HEK293 (cell line): ENCODE results near the gene PMAIP1.

Source experiments
- FEZF1 ChIP-seq: fragments of 450-650 bp; formaldehyde crosslinking; IDR thresholded peaks from 2 replicates; pipeline ENCODE4 v1.5.1; 2016; ENCODE audit warnings: missing biosample characterization, missing genetic modification characterization
- HOXC10 ChIP-seq: sonication (generic); formaldehyde crosslinking; IDR thresholded peaks from 2 replicates; pipeline ENCODE4 v1.8.1; 2023; ENCODE audit warnings: mild to moderate bottlenecking, missing genetic modification reagents
- IKZF3 ChIP-seq: fragments of 450-650 bp; IDR thresholded peaks from 2 replicates; pipeline ENCODE4 v1.5.0; 2018; ENCODE audit warnings: missing biosample characterization, mild to moderate bottlenecking, missing genetic modification characterization, moderate library complexity
- KLF1 ChIP-seq: fragments of 450-650 bp; formaldehyde crosslinking; IDR thresholded peaks from 2 replicates; pipeline ENCODE4 v1.5.1; 2016; ENCODE audit warnings: missing biosample characterization, missing genetic modification characterization
- KLF7 ChIP-seq: fragments of 450-650 bp; formaldehyde crosslinking; IDR thresholded peaks from 2 replicates; pipeline ENCODE4 v1.5.1; 2016; ENCODE audit warnings: missing biosample characterization, missing genetic modification characterization, borderline replicate concordance
- KLF8 ChIP-seq: fragments of 450-650 bp; formaldehyde crosslinking; IDR thresholded peaks from 2 replicates; pipeline ENCODE4 v1.5.1; 2016; ENCODE audit warnings: missing biosample characterization, missing genetic modification characterization
- PRDM1 ChIP-seq: fragments of 450-650 bp; formaldehyde crosslinking; IDR thresholded peaks from 2 replicates; pipeline ENCODE4; 2016; ENCODE audit warnings: missing biosample characterization, missing genetic modification characterization
- SP7 ChIP-seq: fragments of 450-650 bp; formaldehyde crosslinking; IDR thresholded peaks from 2 replicates; pipeline ENCODE4 v1.5.1; 2016; ENCODE audit warnings: missing biosample characterization, missing genetic modification characterization
- TCF7L2 ChIP-seq: IDR thresholded peaks from 2 replicates; pipeline ENCODE4 v1.6.1; 2011; ENCODE audit warnings: low read depth, mild to moderate bottlenecking, inconsistent platforms, low read length, moderate library complexity, borderline replicate concordance
- YY1 ChIP-seq: fragments of 450-650 bp; formaldehyde crosslinking; IDR thresholded peaks from 2 replicates; pipeline ENCODE4 v1.5.1; 2018; ENCODE audit warnings: missing biosample characterization, missing genetic modification characterization
- ZFHX2 ChIP-seq: fragments of 450-650 bp; formaldehyde crosslinking; conservative IDR thresholded peaks from 2 replicates; pipeline ENCODE4 v1.5.1; 2016; ENCODE audit warnings: missing biosample characterization, missing genetic modification characterization
- ZFP41 ChIP-seq: fragments of 450-650 bp; formaldehyde crosslinking; IDR thresholded peaks from 2 replicates; pipeline ENCODE4 v1.5.1; 2016; ENCODE audit warnings: missing biosample characterization, missing genetic modification characterization, borderline replicate concordance
- ZFP69B ChIP-seq: fragments of 450-650 bp; formaldehyde crosslinking; IDR thresholded peaks from 2 replicates; pipeline ENCODE4 v1.5.1; 2016; ENCODE audit warnings: missing biosample characterization, missing genetic modification characterization
- ZNF155 ChIP-seq: fragments of 450-650 bp; formaldehyde crosslinking; IDR thresholded peaks from 2 replicates; pipeline ENCODE4 v1.5.1; 2016; ENCODE audit warnings: missing biosample characterization, missing genetic modification characterization
- ZNF202 ChIP-seq: fragments of 450-650 bp; formaldehyde crosslinking; IDR thresholded peaks from 2 replicates; pipeline ENCODE4 v1.5.1; 2016; ENCODE audit warnings: missing biosample characterization, missing genetic modification characterization, borderline replicate concordance
- ZNF248 ChIP-seq: fragments of 450-650 bp; formaldehyde crosslinking; IDR thresholded peaks from 2 replicates; pipeline ENCODE4 v1.5.1; 2017; ENCODE audit warnings: missing biosample characterization, missing genetic modification characterization
- ZNF354C ChIP-seq: fragments of 450-650 bp; formaldehyde crosslinking; IDR thresholded peaks from 2 replicates; pipeline ENCODE4 v1.5.1; 2016; ENCODE audit warnings: missing biosample characterization, missing genetic modification characterization, low read depth, borderline replicate concordance
- ZNF404 ChIP-seq: fragments of 450-650 bp; formaldehyde crosslinking; IDR thresholded peaks from 2 replicates; pipeline ENCODE4 v1.5.1; 2017; ENCODE audit warnings: missing biosample characterization, missing genetic modification characterization
- ZNF416 ChIP-seq: fragments of 450-650 bp; formaldehyde crosslinking; IDR thresholded peaks from 2 replicates; pipeline ENCODE4 v1.5.1; 2016; ENCODE audit warnings: missing biosample characterization, missing genetic modification characterization
- ZNF510 ChIP-seq: fragments of 450-650 bp; formaldehyde crosslinking; IDR thresholded peaks from 2 replicates; pipeline ENCODE4 v1.5.1; 2018; ENCODE audit warnings: mild to moderate bottlenecking, missing genetic modification characterization, missing biosample characterization; ENCODE audit not compliant: insufficient replicate concordance
- ZNF558 ChIP-seq: fragments of 450-650 bp; formaldehyde crosslinking; IDR thresholded peaks from 2 replicates; pipeline ENCODE4 v1.5.1; 2016; ENCODE audit warnings: missing biosample characterization, missing genetic modification characterization
- ZNF560 ChIP-seq: fragments of 450-650 bp; formaldehyde crosslinking; IDR thresholded peaks from 2 replicates; pipeline ENCODE4 v1.5.1; 2017; ENCODE audit warnings: missing biosample characterization, missing genetic modification characterization, borderline replicate concordance
- ZNF561 ChIP-seq: fragments of 450-650 bp; IDR thresholded peaks from 2 replicates; pipeline ENCODE4 v1.5.1; 2018; ENCODE audit warnings: missing biosample characterization, missing genetic modification characterization, borderline replicate concordance
- ZNF585B ChIP-seq: fragments of 450-650 bp; formaldehyde crosslinking; IDR thresholded peaks from 2 replicates; pipeline ENCODE4 v1.5.1; 2016; ENCODE audit warnings: missing biosample characterization, missing genetic modification characterization
- ZNF76 ChIP-seq: fragments of 450-650 bp; formaldehyde crosslinking; IDR thresholded peaks from 2 replicates; pipeline ENCODE4; 2016; ENCODE audit warnings: low read depth, missing biosample characterization, missing genetic modification characterization, borderline replicate concordance
- ZSCAN23 ChIP-seq: fragments of 450-650 bp; formaldehyde crosslinking; IDR thresholded peaks from 2 replicates; pipeline ENCODE4 v1.5.1; 2016; ENCODE audit warnings: missing biosample characterization, missing genetic modification characterization
- TF ChIP-seq, protein P1 (sequence below): fragments of 450-650 bp; formaldehyde crosslinking; IDR thresholded peaks from 2 replicates; pipeline ENCODE4; 2016; ENCODE audit warnings: missing biosample characterization, missing genetic modification characterization
- TF ChIP-seq, protein P2 (sequence below): fragments of 450-650 bp; formaldehyde crosslinking; IDR thresholded peaks from 2 replicates; pipeline ENCODE4 v1.5.1; 2016; ENCODE audit warnings: missing biosample characterization, missing genetic modification characterization
- TF ChIP-seq, protein P3 (sequence below): fragments of 450-650 bp; formaldehyde crosslinking; IDR thresholded peaks from 2 replicates; pipeline ENCODE4 v1.5.1; 2016; ENCODE audit warnings: missing biosample characterization, missing genetic modification characterization
- TF ChIP-seq, protein P4 (sequence below): sonication (generic); formaldehyde crosslinking; IDR thresholded peaks from 2 replicates; pipeline ENCODE4 v1.8.1; 2022; ENCODE audit warnings: mild to moderate bottlenecking, moderate library complexity, missing genetic modification reagents
- TF ChIP-seq, protein P5 (sequence below): fragments of 450-650 bp; formaldehyde crosslinking; IDR thresholded peaks from 2 replicates; pipeline ENCODE4 v1.5.1; 2017; ENCODE audit warnings: missing biosample characterization, missing genetic modification characterization
- TF ChIP-seq, protein P6 (sequence below): fragments of 450-650 bp; formaldehyde crosslinking; IDR thresholded peaks from 2 replicates; pipeline ENCODE4 v1.5.1; 2016; ENCODE audit warnings: missing biosample characterization, missing genetic modification characterization
- TF ChIP-seq, protein P7 (sequence below): fragments of 450-650 bp; formaldehyde crosslinking; IDR thresholded peaks from 2 replicates; pipeline ENCODE4 v1.5.1; 2017; ENCODE audit warnings: missing biosample characterization, missing genetic modification characterization

Gene PMAIP1

DNA sequence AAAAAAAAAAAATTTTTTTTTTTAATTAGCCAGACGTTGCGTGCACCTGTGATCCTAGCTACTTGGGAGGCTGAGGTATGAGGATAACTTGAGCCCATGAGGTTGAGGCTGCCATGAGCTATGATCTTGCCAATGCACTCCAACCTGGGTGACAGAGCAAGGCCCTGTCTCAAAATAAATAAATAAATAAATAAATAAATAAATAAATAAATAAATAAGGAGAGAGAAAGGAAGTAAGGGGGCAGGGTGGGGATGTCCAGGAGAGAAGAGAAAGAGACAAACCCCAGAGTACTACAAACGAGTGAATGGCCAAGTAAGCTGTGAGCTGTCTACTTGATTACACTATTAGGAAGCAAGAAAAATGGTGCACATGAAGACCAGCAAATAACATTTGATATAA, 7.7 kb upstream of the PMAIP1 start (continued):
- TF ChIP-seq HOXC10: no peak
- TF ChIP-seq SP7 (tag by site-specific recombination): no peak
- TF ChIP-seq, protein P1, sequence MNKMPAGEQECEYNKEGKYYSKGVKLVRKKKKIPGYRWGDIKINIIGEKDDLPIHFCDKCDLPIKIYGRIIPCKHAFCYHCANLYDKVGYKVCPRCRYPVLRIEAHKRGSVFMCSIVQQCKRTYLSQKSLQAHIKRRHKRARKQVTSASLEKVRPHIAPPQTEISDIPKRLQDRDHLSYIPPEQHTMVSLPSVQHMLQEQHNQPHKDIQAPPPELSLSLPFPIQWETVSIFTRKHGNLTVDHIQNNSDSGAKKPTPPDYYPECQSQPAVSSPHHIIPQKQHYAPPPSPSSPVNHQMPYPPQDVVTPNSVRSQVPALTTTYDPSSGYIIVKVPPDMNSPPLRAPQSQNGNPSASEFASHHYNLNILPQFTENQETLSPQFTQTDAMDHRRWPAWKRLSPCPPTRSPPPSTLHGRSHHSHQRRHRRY: no peak
- TF ChIP-seq FEZF1 (tag by site-specific recombination): no peak
- TF ChIP-seq ZNF354C (tag by site-specific recombination): peak; percentile 80; the same call in 1 of the 2 replicates
- TF ChIP-seq KLF1 (tag by site-specific recombination): no peak
- TF ChIP-seq ZNF76 (tag by site-specific recombination): no peak
- TF ChIP-seq, protein P2, sequence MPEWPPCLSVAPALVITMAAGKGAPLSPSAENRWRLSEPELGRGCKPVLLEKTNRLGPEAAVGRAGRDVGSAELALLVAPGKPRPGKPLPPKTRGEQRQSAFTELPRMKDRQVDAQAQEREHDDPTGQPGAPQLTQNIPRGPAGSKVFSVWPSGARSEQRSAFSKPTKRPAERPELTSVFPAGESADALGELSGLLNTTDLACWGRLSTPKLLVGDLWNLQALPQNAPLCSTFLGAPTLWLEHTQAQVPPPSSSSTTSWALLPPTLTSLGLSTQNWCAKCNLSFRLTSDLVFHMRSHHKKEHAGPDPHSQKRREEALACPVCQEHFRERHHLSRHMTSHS (tag by site-specific recombination): no peak
- TF ChIP-seq ZNF585B (tag by site-specific recombination): no peak
- TF ChIP-seq ZNF510 (tag by site-specific recombination): peak; percentile 21
- no peak for TF ChIP-seq PRDM1 (tag by site-specific recombination)
- TF ChIP-seq, protein P3, sequence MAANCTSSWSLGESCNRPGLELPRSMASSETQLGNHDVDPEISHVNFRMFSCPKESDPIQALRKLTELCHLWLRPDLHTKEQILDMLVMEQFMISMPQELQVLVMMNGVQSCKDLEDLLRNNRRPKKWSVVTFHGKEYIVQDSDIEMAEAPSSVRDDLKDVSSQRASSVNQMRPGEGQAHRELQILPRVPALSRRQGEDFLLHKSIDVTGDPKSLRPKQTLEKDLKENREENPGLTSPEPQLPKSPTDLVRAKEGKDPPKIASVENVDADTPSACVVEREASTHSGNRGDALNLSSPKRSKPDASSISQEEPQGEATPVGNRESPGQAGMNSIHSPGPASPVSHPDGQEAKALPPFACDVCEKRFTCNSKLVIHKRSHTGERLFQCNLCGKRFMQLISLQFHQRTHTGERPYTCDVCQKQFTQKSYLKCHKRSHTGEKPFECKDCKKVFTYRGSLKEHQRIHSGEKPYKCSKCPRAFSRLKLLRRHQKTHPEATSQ (tag by site-specific recombination): no peak
- TF ChIP-seq ZNF202 (tag by site-specific recombination): no peak; the same call in 1 of the 2 replicates
- no peak for TF ChIP-seq ZFP69B (tag by site-specific recombination)
- TF ChIP-seq, protein P4, sequence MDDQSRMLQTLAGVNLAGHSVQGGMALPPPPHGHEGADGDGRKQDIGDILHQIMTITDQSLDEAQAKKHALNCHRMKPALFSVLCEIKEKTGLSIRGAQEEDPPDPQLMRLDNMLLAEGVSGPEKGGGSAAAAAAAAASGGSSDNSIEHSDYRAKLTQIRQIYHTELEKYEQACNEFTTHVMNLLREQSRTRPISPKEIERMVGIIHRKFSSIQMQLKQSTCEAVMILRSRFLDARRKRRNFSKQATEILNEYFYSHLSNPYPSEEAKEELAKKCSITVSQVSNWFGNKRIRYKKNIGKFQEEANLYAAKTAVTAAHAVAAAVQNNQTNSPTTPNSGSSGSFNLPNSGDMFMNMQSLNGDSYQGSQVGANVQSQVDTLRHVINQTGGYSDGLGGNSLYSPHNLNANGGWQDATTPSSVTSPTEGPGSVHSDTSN: no peak
- TF ChIP-seq, protein P5, sequence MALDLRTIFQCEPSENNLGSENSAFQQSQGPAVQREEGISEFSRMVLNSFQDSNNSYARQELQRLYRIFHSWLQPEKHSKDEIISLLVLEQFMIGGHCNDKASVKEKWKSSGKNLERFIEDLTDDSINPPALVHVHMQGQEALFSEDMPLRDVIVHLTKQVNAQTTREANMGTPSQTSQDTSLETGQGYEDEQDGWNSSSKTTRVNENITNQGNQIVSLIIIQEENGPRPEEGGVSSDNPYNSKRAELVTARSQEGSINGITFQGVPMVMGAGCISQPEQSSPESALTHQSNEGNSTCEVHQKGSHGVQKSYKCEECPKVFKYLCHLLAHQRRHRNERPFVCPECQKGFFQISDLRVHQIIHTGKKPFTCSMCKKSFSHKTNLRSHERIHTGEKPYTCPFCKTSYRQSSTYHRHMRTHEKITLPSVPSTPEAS (tag by site-specific recombination): no peak
- peak; percentile 83 for TF ChIP-seq ZNF560 (tag by site-specific recombination)
- TF ChIP-seq, protein P6, sequence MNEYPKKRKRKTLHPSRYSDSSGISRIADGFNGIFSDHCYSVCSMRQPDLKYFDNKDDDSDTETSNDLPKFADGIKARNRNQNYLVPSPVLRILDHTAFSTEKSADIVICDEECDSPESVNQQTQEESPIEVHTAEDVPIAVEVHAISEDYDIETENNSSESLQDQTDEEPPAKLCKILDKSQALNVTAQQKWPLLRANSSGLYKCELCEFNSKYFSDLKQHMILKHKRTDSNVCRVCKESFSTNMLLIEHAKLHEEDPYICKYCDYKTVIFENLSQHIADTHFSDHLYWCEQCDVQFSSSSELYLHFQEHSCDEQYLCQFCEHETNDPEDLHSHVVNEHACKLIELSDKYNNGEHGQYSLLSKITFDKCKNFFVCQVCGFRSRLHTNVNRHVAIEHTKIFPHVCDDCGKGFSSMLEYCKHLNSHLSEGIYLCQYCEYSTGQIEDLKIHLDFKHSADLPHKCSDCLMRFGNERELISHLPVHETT: no peak
- TF ChIP-seq YY1 (tag by site-specific recombination): no peak
- TF ChIP-seq KLF8 (tag by site-specific recombination): no peak
- TF ChIP-seq ZFHX2 (tag by site-specific recombination): no peak
- TF ChIP-seq IKZF3 (tag by site-specific recombination): no peak
- TF ChIP-seq ZSCAN23 (tag by site-specific recombination): no peak
- TF ChIP-seq, protein P7, sequence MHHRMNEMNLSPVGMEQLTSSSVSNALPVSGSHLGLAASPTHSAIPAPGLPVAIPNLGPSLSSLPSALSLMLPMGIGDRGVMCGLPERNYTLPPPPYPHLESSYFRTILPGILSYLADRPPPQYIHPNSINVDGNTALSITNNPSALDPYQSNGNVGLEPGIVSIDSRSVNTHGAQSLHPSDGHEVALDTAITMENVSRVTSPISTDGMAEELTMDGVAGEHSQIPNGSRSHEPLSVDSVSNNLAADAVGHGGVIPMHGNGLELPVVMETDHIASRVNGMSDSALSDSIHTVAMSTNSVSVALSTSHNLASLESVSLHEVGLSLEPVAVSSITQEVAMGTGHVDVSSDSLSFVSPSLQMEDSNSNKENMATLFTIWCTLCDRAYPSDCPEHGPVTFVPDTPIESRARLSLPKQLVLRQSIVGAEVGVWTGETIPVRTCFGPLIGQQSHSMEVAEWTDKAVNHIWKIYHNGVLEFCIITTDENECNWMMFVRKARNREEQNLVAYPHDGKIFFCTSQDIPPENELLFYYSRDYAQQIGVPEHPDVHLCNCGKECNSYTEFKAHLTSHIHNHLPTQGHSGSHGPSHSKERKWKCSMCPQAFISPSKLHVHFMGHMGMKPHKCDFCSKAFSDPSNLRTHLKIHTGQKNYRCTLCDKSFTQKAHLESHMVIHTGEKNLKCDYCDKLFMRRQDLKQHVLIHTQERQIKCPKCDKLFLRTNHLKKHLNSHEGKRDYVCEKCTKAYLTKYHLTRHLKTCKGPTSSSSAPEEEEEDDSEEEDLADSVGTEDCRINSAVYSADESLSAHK: 0 out of 2 replicates have a peak, but pooled peaks have one; percentile 21
- peak; percentile 65; the same call in 1 of the 2 replicates for TF ChIP-seq ZNF558 (tag by site-specific recombination)
- TF ChIP-seq ZNF561 (tag by site-specific recombination): no peak
- TF ChIP-seq KLF7 (tag by site-specific recombination): peak; percentile 63; the same call in 1 of the 2 replicates
- TF ChIP-seq ZNF404 (tag by site-specific recombination): peak; percentile 74; the same call in 1 of the 2 replicates
- TF ChIP-seq ZFP41: no peak
- TF ChIP-seq ZNF248 (tag by site-specific recombination): no peak
- TF ChIP-seq ZNF416: no peak
- TF ChIP-seq ZNF155 (tag by site-specific recombination): no peak
- TF ChIP-seq TCF7L2: no peak
